HL-60 (cell line): ENCODE data around the gene KCNQ1OT1.

Experiments used
- DNase-seq, 2 experiments: peaks; one replicate each; pipeline ENCODE4 v3.0.0-alpha.2; 2010 to 2020; ENCODE audit warnings: low read depth in 1 of 2, low spot score in 1 of 2
- H3K27ac ChIP-seq: fragments of 250-450 bp; sonication (Bioruptor Pico); replicated peaks from 2 replicates; pipeline ENCODE4 v1.5.1; 2020; ENCODE audit warnings: mild to moderate bottlenecking, moderate library complexity
- H3K27me3 ChIP-seq: fragments of 250-450 bp; sonication (Bioruptor Pico); 2 replicates; pipeline ENCODE4 v1.5.1; 2021; ENCODE audit warnings: mild to moderate bottlenecking, moderate library complexity; ENCODE audit not compliant: insufficient read depth, poor library complexity, severe bottlenecking
- H3K4me3 ChIP-seq: replicated peaks from 2 replicates; pipeline ENCODE4 v1.5.1; 2011; ENCODE audit warnings: mild to moderate bottlenecking, control low read depth, low read length; ENCODE audit not compliant: insufficient read depth
- CTCF ChIP-seq: IDR thresholded peaks from one replicate; pipeline ENCODE4 v1.5.1; 2011; ENCODE audit warnings: low read length, control low read depth, inconsistent platforms; ENCODE audit not compliant: insufficient read depth
- GABPA ChIP-seq: IDR thresholded peaks from 2 replicates; pipeline ENCODE4 v1.6.1; 2012; ENCODE audit warnings: low read depth
- POLR2AphosphoS5 ChIP-seq: IDR thresholded peaks from 2 replicates; pipeline ENCODE4 v1.6.1; 2012; ENCODE audit warnings: low read depth
- REST ChIP-seq: IDR thresholded peaks from 2 replicates; pipeline ENCODE4 v1.6.1; 2012; ENCODE audit warnings: low read depth; ENCODE audit not compliant: insufficient replicate concordance
- SPI1 ChIP-seq: IDR thresholded peaks from 2 replicates; pipeline ENCODE4 v1.6.1; 2012; ENCODE audit warnings: low read depth, mild to moderate bottlenecking, borderline replicate concordance

Gene KCNQ1OT1

GRCh38 chr11:2625183-2625582 lies 74.6 kb downstream of the KCNQ1OT1 start:
- Histone ChIP-seq H3K4me3 (no peak overlapping the region), H3K27ac (no peak overlapping the region), H3K27me3 (no peaks in the 10 kb centered on the region)
- TF ChIP-seq CTCF (no peak), POLR2AphosphoS5 (no peak), REST (no peak), GABPA (no peak), SPI1 (no peak)
- DNase-seq = no peak

- Histone ChIP-seq H3K27me3 (no peaks in the 10 kb centered on the region), H3K27ac (no peak overlapping the region), H3K4me3 (no peak overlapping the region)
- no peak for DNase-seq
- TF ChIP-seq GABPA (no peak), SPI1 (no peak), REST (no peak), POLR2AphosphoS5 (no peak), CTCF (no peak)
Measured at GRCh38 chr11:2621894-2622293, 77.9 kb downstream of the KCNQ1OT1 start.

GRCh38 chr11:2612884-2613571 lies 86.8 kb downstream of the KCNQ1OT1 start:
- TF ChIP-seq REST = no peak
- no peak for TF ChIP-seq GABPA
- no peak for TF ChIP-seq CTCF
- TF ChIP-seq SPI1 = no peak
- no peak for TF ChIP-seq POLR2AphosphoS5
- Histone ChIP-seq H3K27me3 (peaks cover 8% of the 10 kb centered on the region), H3K4me3 (no peak overlapping the region), H3K27ac (no peak overlapping the region)
- DNase-seq = no peak
